Mesenteric fat pad (tissue), 1 donor: Measurements from ENCODE around the gene SH3BP5. TPM values are rescaled to one million over a fixed set of nuclear protein-coding genes. Genes with fewer than 3 reads are reported as not detected.

Experiments
- DNase-seq: peaks from one replicate; pipeline ENCODE4 v3.0.0-alpha.2; 2020; ENCODE audit warnings: low spot score
- total RNA-seq: library from RNA; stranded (reverse); fragmentation: NEBNext Ultra II Directional; extraction: Animal tissue kit (Norgen Biotek cat#: 25700); gene quantifications from one replicate; pipeline ENCODE4 v1.2.1, GENCODE V29; 2021
- donor health status: DM: yes; HTN: yes; CAD: no.

Gene SH3BP5
- total RNA-seq, 1 donor from 2014 or later: 108 TPM

DNA sequence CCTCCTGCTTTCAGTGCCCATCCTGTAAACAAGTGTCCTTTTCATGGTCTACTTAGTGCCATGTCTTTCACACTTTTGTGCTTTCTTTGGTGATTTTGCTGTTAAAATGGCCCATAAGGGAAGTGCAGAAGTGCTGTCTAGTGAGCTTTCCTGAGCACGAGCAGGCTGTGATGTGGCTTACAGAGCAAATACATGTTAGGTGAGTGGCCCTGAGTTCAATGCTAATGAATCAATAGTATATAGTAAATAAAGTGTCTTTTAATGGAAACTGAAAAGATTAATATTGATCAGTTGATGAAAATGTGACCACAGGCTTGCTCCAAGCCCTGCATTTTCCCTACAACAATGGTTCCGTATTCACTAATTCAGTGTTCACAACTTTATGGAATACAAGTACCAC, 5.7 kb downstream of the SH3BP5 start:
- DNase-seq: no peak

GRCh38 chr3:15326037-15326436, 6.3 kb downstream of the SH3BP5 start:
- no peak for DNase-seq

DNA sequence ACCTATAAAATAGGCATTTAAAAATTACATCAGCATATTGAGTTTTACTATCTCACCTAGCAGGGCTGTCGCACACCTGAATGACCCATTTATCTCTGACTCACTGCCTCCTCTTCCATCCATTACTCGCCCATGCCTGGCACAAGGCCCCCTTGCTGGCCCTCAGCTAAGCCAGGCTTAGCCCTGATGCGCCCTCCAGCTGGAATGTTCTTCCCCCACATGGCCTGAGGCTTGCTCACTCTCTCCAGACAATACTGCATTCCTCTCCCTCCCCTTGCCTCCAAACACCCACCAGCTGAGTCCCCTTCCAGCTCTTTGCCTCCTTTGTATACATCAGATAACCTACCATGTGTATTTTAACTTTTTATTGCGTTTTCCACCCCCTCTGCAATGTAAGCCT, 7.2 kb downstream of the SH3BP5 start:
- DNase-seq: no peak

- no peak for DNase-seq
These were observed 8.0 kb downstream of the SH3BP5 start for GRCh38 chr3:15324379-15324808.

DNA sequence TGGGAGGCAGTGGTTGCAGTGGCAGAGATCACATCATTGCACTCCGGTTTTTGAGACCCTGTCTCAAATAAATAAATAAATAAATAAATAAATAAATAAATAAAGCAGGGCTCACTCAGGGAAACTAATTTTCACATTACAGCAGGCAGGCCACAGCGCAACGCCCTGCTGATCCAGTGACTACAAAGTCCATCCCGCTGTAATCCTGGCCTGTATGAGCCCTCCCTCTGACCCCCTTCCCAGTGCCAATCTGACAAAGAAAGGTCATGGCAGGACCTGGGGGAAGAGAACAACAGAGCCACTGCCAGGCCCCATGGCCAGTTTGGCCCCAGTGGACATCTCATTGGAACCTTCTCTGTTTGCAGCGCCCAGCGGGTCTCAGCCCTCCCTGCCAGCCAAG, 9.3 kb downstream of the SH3BP5 start:
- DNase-seq: no peak

DNA sequence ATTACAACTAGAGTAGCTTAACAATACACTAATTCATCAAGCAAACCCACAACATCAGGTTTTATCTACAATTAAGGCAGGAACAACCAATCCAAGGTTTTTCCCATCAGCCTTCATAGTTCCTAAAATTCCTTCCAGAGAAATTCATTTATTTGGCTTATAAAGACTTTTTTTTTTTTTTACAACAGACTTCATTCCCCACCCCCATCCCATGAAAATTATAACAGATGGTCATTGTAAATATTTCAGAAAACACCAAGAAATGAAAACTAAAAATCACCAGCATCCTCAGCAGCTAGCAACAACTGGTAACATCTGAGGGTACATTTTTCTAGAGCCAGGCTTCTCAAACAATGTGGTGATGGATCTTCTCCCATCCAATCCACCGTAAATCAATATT, 11.0 kb downstream of the SH3BP5 start:
- DNase-seq: no peak

DNA sequence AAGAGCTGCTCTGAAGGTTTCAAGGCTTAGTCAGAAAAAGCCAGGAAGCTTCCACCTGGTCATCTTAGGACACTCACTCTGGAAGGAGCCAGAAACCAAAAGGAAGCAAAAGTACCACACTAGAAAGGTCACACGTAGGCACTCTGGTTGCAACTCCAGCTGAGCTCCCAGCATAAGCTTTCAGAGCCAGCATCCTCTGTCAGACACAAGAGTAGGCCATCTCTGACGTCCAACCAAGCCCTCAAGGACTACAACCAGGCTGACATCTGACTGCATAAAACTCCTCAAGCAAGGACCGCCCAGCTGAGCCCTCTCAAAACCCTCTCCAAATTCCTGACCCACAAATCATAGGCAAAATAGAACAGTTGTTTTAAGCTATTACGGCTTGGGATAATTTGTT, 12.8 kb downstream of the SH3BP5 start:
- DNase-seq: no peak

GRCh38 chr3:15319136-15319535, 13.2 kb downstream of the SH3BP5 start:
- DNase-seq: no peak

- DNase-seq: no peak
These were observed 13.7 kb downstream of the SH3BP5 start for GRCh38 chr3:15318661-15319060.

- DNase-seq: no peak
These were observed 15.4 kb downstream of the SH3BP5 start for GRCh38 chr3:15316998-15317435.

DNA sequence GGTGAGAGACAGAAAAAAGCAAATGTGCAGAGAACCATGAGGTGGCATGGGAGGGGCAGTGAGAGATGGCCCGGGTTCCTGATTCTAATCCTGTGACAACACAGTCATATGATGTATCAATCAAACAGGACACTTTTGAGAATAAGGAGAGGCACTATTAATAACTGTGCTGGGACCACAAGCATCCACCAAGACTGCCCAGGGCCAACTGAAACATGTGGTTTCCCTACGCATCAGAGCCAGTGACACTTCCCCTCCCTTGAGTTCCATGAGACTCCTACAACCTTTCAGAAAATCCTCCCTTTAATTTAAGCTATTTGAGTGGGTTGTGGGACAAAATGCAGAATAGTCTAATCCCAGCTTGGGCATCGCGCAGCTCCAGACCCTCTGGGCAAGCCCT, 17.4 kb downstream of the SH3BP5 start:
- DNase-seq: no peak

DNA sequence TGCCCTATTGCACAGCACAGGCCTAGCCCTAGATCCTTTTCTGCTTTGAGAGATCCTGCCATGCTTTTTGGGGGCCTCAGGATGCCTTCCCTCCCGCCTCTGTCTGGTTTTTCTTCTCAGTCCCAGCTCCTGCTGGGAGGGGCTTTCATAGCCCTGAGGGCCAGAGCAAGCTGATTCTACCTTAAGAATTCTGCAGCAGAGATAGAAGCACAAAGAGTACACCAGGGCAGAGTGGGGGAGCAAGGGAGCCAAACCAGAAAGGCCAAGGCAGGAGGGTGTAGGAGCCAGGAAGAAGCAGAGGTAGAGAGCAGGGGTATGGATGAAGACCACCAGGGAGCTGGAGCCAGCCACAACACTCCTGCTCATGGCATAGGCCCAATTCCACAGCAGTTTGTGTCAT, 18.1 kb downstream of the SH3BP5 start:
- DNase-seq: no peak

- DNase-seq: no peak
These were observed 18.9 kb downstream of the SH3BP5 start for GRCh38 chr3:15313461-15313860.

DNA sequence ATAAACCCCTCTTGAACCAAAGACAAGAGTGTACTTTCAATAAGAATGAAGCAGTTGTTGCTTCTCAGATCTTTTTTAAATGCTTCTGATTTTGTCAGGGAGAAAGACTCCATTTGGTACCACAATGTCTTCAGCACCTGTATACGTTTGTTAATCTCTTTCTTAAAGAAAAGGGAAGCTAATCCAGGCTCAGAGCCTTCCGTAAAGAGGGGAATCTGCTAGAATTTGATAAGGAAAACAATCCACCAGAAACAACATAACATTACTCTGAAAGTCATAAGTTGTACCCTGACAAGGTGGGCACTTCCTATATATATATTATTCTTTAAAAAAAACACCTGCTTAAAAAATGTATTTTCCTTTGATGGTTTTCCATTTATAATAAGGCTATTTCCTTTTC, 19.8 kb downstream of the SH3BP5 start:
- DNase-seq: no peak

DNA sequence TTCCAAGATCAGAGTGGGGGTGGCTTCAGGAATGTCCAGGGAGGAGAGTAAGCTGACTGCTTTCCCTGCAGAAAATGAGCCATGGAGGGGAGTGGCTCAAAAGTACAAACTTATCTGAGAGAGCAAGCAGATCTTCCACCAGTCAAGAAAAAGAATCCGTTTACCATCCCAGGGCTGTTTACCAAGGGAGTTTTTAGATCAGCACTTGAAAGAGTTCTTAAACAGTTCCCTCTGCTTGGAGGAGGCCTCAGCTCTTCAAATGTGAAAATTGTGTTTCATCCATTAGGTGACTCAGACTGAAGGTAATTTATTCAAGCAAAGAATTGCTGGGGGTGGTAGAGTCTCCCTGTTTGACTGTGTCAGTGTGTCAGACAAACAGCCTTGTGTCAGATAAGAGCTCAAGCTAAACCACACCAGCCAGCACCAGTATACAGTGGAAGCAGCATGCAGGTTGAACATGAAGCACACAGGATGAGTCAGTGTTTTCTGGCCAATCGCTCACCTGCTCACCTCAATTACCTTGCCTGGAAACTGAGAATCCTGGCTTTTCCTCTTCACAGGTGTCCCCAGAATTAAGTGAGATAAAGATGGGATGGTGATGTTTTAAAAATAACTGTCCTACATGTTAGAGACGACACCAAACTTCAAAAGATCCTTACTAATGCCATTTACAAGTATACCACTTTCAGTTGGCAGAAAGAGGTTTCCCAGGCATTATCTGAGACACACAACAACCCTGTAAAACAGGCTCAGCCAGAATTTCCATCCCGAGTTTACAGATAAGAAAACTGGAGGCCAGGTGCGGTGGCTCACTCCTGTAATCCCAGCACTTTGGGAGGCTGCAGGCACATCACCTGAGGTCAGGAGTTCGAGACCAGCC, 21.7 kb downstream of the SH3BP5 start:
- DNase-seq: no peak

- no peak for DNase-seq
These were observed 22.6 kb downstream of the SH3BP5 start for GRCh38 chr3:15309662-15310335.

DNA sequence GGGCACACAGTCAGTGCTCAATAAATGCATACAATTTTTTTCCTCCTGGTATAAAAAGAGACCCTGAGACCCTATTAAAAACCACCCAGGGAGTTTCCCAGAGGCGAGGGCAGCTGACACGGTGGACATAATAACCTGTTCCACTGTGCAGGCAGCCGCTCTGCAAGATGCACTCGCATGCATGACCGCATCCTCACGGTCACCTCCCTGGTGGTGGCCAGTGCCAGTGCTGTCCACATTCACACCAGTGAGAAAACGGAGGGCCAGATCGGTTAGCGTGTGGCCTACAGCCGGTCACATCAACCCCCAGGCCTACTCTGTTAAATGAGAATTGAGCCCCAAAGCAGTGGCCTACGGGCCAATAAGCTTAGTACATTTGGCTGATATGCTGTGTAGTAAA, 24.8 kb downstream of the SH3BP5 start:
- no peak for DNase-seq

GRCh38 chr3:15306979-15307359, 25.4 kb downstream of the SH3BP5 start:
- no peak for DNase-seq

GRCh38 chr3:15305359-15305844, 27.0 kb downstream of the SH3BP5 start:
- no peak for DNase-seq

DNA sequence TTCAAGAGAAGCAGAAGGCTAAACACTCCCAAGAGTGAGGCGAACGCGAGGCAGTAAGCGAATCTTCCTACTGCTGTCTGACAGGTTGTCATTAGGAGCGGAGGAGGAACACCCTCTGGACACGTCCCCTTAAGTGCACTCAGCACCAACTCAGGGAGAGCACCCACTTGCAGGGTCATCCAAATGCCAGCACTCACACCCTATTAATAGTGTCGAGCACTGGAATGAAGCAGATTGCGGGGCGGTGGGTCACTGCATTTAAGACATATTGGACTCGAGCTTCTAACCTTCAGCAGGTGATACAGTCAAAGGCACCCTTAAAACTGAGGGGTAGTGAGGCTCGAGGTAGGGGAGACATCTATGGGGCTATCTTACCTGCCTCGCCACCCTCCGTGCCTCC, 28.7 kb downstream of the SH3BP5 start:
- DNase-seq: no peak

DNA sequence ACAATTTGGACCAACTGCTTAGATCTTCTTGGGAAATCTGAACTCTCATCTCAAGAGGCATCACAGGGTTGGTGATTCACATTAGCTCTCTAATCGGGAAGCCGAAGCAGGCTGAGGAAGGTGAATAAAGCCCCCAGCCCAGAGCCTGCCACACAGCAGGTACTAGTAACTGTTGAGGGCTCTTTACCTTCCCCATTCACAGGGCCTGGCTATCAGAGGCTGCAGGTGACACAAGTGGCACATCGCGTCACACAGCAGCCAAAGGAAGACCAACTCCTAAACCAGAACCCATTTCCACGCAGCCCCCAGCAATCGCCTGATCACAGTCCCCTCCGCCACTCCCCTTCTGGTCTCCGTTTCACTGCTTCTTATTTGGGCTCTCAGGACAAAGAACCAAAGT, 29.2 kb downstream of the SH3BP5 start:
- no peak for DNase-seq

- DNase-seq: no peak
These were observed 30.6 kb downstream of the SH3BP5 start for GRCh38 chr3:15301761-15302160.
